ENCODE data around the gene SPRN.
A peak's percentile ranks its signal among the peaks of the same experiment; 100 is the strongest.

The SPRN gene

DNA sequence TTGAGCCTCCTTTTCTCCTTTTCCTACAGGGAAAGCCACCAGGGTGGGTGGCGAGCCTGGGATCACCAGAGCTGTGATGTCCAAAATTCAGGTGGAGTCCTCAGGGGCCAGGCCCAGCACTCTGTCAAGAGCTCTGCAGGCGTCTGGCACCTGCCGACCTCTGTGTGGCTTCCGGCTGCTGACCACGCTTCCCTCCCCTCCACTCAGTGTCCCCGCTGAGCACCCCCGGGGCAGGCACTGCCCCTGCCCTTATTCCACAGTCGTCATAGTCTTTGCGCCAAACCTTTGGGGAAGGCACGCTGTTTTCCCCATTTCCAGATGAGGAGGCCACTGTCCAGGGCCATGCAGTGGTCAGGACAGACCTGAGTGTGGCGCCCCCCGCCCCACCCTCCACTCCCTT lies 22.9 kb downstream of the SPRN start:
- TF ChIP-seq, protein P1, sequence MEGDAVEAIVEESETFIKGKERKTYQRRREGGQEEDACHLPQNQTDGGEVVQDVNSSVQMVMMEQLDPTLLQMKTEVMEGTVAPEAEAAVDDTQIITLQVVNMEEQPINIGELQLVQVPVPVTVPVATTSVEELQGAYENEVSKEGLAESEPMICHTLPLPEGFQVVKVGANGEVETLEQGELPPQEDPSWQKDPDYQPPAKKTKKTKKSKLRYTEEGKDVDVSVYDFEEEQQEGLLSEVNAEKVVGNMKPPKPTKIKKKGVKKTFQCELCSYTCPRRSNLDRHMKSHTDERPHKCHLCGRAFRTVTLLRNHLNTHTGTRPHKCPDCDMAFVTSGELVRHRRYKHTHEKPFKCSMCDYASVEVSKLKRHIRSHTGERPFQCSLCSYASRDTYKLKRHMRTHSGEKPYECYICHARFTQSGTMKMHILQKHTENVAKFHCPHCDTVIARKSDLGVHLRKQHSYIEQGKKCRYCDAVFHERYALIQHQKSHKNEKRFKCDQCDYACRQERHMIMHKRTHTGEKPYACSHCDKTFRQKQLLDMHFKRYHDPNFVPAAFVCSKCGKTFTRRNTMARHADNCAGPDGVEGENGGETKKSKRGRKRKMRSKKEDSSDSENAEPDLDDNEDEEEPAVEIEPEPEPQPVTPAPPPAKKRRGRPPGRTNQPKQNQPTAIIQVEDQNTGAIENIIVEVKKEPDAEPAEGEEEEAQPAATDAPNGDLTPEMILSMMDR (IDR thresholded peaks at IDR 0.05; ENCODE audit: low read depth, low read length) = no peak
- no peak overlapping the region for H3K4me3 ChIP-seq (replicated peaks in 1 of 2; ENCODE audit: low read depth in 2 of 2, low read length in 2 of 2)
- DNase-seq (ENCODE audit: low read depth in 2 of 2) = no peak

DNA sequence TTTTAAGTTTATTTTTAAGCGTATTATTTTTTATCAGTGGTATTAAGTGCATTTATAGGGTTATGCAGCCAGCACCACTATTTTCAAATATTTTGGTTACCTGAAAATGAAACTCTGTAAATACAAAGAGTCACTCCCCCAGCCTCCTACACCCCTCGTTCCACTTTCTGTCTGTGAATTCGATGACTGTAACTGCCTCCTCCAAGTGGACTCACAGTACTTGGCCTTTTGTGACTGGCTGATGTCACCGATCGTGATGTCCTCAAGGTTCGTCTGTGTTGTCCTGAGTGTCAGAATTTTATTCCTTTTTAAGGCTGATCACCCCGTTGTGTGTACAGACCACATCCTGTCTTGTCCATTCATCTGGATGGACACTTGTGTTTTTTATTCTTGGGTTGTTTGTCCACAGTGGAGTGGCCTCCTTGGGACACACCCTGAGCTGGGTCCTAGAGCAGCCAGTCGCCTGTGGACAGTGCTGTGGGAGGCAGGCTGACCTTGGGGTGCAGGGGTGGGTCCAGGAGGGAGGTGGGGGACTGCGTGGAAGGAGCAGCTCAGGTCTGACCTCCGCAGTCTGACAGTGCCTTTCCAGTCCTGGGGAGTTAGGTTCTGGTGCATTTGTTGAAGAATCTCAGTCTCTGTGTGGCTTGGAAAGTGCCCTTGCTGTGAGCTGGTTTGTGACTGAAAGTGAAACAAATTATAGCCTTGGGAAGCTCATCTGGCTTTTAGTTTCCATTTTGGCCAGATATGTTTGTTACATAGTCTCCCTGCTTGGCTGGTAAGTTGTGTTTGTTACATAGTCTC lies 23.6 kb downstream of the SPRN start:
- no peak overlapping the region for H3K4me3 ChIP-seq (replicated peaks in 1 of 2; ENCODE audit: low read depth in 2 of 2, low read length in 2 of 2)
- no peak for DNase-seq (ENCODE audit: low read depth in 2 of 2)
- TF ChIP-seq, protein P1 (IDR thresholded peaks at IDR 0.05; ENCODE audit: low read depth, low read length) = no peak

DNA sequence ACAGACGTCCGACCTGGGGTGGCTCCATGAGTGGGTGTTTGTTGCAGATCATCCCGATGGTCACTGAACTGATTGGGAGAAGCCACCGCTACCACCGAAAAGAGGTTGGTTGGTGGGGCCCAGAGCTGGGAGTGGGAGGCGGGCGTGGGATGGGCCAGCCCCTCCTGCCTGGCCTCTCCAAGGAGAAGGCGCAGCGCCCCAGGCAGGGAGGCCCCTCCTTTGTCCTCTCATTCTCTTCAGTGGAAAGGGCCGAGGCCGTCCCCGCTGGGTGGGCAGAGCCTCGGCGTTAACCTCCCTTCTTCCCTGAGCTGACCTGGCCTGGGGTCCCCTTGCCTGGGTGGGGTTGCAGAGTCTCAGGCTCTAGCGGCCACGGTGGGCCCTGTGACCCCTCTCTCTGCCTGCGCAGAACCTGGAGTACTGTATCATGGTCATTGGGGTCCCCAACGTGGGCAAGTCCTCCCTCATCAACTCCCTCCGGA lies 25.3 kb downstream of the SPRN start:
- DNase-seq (ENCODE audit: low read depth in 2 of 2) = no peak
- TF ChIP-seq, protein P1 (IDR thresholded peaks at IDR 0.05; ENCODE audit: low read depth, low read length) = no peak
- H3K4me3 ChIP-seq (replicated peaks in 1 of 2; ENCODE audit: low read depth in 2 of 2, low read length in 2 of 2) = no peak overlapping the region

DNA sequence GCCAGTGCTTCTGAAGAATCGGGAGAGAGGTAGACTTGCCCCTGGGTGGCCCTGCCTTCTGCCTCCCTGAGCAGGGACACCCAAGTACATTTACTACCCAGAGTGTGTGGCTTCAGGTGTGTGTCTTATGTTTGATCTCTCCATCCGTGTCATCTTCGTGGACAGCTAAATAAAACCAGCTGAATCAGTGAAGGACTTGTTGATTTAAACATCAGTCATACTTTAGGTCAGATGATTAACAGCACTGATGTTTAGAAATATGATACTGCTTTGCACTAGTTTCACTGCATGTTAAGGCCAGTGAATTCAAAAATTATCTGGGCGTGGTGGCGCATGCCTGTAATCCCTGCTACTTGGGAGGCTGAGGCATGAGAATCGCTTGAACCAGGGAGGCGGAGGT lies 26.5 kb downstream of the SPRN start:
- DNase-seq (ENCODE audit: low read depth in 2 of 2) = no peak
- H3K4me3 ChIP-seq (replicated peaks in 1 of 2; ENCODE audit: low read depth in 2 of 2, low read length in 2 of 2) = no peak overlapping the region
- TF ChIP-seq, protein P1 (IDR thresholded peaks at IDR 0.05; ENCODE audit: low read depth, low read length) = no peak

DNA sequence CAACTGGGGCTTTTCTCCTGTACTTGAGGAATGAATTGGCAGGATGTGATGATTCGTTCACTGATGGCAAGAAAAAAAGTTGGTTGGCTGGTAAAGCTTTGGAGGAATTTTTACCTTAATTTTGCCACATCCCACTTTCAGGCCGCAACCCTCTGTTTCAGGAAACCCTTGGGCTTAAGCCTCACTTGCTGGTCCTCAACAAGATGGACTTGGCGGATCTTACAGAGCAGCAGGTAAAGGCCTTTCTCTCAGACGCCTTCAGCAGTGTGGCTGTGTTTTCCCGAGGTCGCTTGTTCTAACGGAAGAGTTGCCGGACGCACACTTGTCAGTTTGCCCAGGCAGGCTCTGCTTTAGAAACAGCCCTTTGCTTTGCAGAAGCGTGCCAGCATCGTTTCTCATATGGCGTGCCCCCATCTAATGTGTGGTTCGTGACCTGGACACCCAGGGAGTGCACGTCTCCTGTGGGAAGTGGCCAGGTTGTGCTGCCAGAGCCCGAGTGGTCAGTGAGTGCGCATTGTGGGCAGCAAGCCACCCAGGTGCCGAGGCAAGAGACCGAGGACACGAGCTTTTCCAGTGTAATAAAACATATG lies 28.3 kb downstream of the SPRN start:
- no peak for DNase-seq (ENCODE audit: low read depth in 2 of 2)
- no peak overlapping the region for H3K4me3 ChIP-seq (replicated peaks in 1 of 2; ENCODE audit: low read depth in 2 of 2, low read length in 2 of 2)
- TF ChIP-seq, protein P1 (IDR thresholded peaks at IDR 0.05; ENCODE audit: low read depth, low read length) = no peak

DNA sequence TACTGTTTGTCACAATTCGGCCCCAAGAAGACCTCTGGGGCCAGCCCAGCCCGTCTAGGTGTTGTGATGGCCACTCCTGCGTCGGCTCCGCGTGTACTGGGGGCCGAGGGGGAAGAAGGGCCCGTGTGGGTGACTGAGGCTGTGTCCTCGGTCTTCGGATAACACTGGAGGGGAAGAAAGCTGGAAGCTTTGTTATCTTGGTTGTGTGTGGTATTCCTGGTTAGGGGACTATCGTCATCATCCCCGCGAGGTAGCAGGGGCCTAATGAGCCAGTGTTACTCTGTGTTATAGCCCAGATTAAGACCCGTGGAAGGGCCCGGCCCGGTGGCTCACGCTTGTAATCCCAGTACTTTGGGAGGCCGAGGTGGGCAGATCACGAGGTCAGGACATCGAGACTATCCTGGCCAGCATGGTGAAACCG lies 29.6 kb downstream of the SPRN start:
- H3K4me3 ChIP-seq (replicated peaks in 1 of 2; ENCODE audit: low read depth in 2 of 2, low read length in 2 of 2) = peak overlapping the region; percentile 73 to 75
- TF ChIP-seq, protein P1 (IDR thresholded peaks at IDR 0.05; ENCODE audit: low read depth, low read length) = no peak
- DNase-seq (ENCODE audit: low read depth in 2 of 2) = peak in 1 of 2 donors; percentile 8
